Neuronal stem cell (in vitro differentiated cells): ENCODE data around the gene ANP32A.

Experiments
- DNase-seq: peaks from one replicate; pipeline ENCODE4 v3.0.0-alpha.2; 2013; ENCODE audit warnings: low spot score
- H2AFZ ChIP-seq: one replicate; pipeline ENCODE4 v1.6.1; 2013; ENCODE audit warnings: mild to moderate bottlenecking, low read length, inconsistent platforms
- H2AK5ac ChIP-seq: 2 replicates; pipeline ENCODE4 v1.6.1; 2013; ENCODE audit warnings: low read depth, mild to moderate bottlenecking, inconsistent platforms, low read length, moderate library complexity, mixed read lengths
- H2BK120ac ChIP-seq: 2 replicates; pipeline ENCODE4 v1.6.1; 2013; ENCODE audit warnings: low read depth, mild to moderate bottlenecking, inconsistent platforms, low read length, moderate library complexity, mixed read lengths
- H2BK12ac ChIP-seq: one replicate; pipeline ENCODE4 v1.6.1; 2013; ENCODE audit warnings: low read length, inconsistent platforms
- H2BK15ac ChIP-seq: 2 replicates; pipeline ENCODE4 v1.6.1; 2013; ENCODE audit warnings: mild to moderate bottlenecking, low read length, inconsistent platforms, mixed read lengths
- H2BK5ac ChIP-seq: one replicate; pipeline ENCODE4 v1.6.1; 2013; ENCODE audit warnings: inconsistent platforms, mild to moderate bottlenecking, low read length, moderate library complexity
- H3K14ac ChIP-seq: one replicate; pipeline ENCODE4 v1.6.1; 2013; ENCODE audit warnings: low read length, inconsistent platforms
- H3K18ac ChIP-seq: 2 replicates; pipeline ENCODE4 v1.6.1; 2013; ENCODE audit warnings: low read length, inconsistent platforms
- H3K23ac ChIP-seq: 2 replicates; pipeline ENCODE4 v1.6.1; 2013; ENCODE audit warnings: low read depth, mild to moderate bottlenecking, mixed read lengths, low read length, inconsistent platforms; ENCODE audit not compliant: poor library complexity
- H3K27ac ChIP-seq: replicated peaks from 3 replicates; pipeline ENCODE4 v1.5.1; 2013; ENCODE audit warnings: low read length, inconsistent platforms
- H3K27me3 ChIP-seq, 3 experiments: 2 replicates each; pipeline ENCODE4 v1.6.1; 2013; ENCODE audit warnings: low read length in 3 of 3, mild to moderate bottlenecking in 2 of 3, inconsistent platforms in 1 of 3, low read depth in 1 of 3, mixed read lengths in 1 of 3, moderate library complexity in 1 of 3; ENCODE audit not compliant: control insufficient read depth in 3 of 3, insufficient read depth in 3 of 3
- H3K36me3 ChIP-seq, 2 donors: replicated peaks in 1 of 2; 2 replicates each; pipeline ENCODE4 v1.6.1; 2013; ENCODE audit warnings: low read length in 2 of 2; ENCODE audit not compliant: control insufficient read depth in 2 of 2, insufficient read depth in 2 of 2
- H3K4ac ChIP-seq: 2 replicates; pipeline ENCODE4 v1.6.1; 2013; ENCODE audit warnings: inconsistent platforms, mild to moderate bottlenecking, low read length, moderate library complexity
- H3K4me1 ChIP-seq, 2 donors: 1 replicate in 1 of 2; 2 replicates in 1 of 2; pipeline ENCODE4 v1.6.1; 2013; ENCODE audit warnings: low read length in 2 of 2, low read depth in 1 of 2; ENCODE audit not compliant: control insufficient read depth in 2 of 2, insufficient read depth in 1 of 2
- H3K4me2 ChIP-seq: one replicate; pipeline ENCODE4 v1.6.1; 2013; ENCODE audit warnings: mild to moderate bottlenecking, low read length, inconsistent platforms; ENCODE audit not compliant: insufficient read depth, poor library complexity, severe bottlenecking
- H3K4me3 ChIP-seq, 2 donors: 2 replicates each; pipeline ENCODE4 v1.5.1; 2013; ENCODE audit warnings: low read length in 2 of 2, mild to moderate bottlenecking in 2 of 2, inconsistent platforms in 1 of 2, moderate library complexity in 1 of 2
- H3K79me1 ChIP-seq: one replicate; pipeline ENCODE4 v1.6.1; 2013; ENCODE audit warnings: low read depth, mild to moderate bottlenecking, inconsistent platforms, low read length, moderate library complexity
- H3K9ac ChIP-seq: one replicate; pipeline ENCODE4 v1.6.1; 2013; ENCODE audit warnings: mild to moderate bottlenecking, low read depth, low read length, inconsistent platforms; ENCODE audit not compliant: poor library complexity
- H3K9me3 ChIP-seq, 2 donors: replicated peaks in 1 of 2; 2 replicates each; pipeline versions ENCODE3 to v1.6.1; 2013; ENCODE audit warnings: low read length in 2 of 2, mild to moderate bottlenecking in 2 of 2, inconsistent platforms in 1 of 2, low read depth in 1 of 2, mixed read lengths in 1 of 2, moderate library complexity in 1 of 2; ENCODE audit not compliant: control insufficient read depth in 2 of 2, insufficient read depth in 1 of 2
- H4K8ac ChIP-seq: one replicate; pipeline ENCODE4 v1.6.1; 2013; ENCODE audit warnings: low read depth, mild to moderate bottlenecking, inconsistent platforms, low read length, moderate library complexity
- H4K91ac ChIP-seq: one replicate; pipeline ENCODE4 v1.6.1; 2013; ENCODE audit warnings: low read length, low read depth, mild to moderate bottlenecking, inconsistent platforms; ENCODE audit not compliant: poor library complexity
- WGBS, 2 donors: extraction: QIAGEN DNeasy Blood & Tissue Kit; methylation state at CpG; one replicate each; pipeline ENCODE4 v1.1.7; 2013; ENCODE audit warnings: missing lambda C conversion rate in 2 of 2, mixed read lengths in 1 of 2; ENCODE audit not compliant: insufficient read length in 2 of 2, insufficient replicate concordance in 1 of 2; ENCODE audit errors: extremely low coverage in 2 of 2; 5-methylcytosine and 5-hydroxymethylcytosine counted together

Gene ANP32A

DNA sequence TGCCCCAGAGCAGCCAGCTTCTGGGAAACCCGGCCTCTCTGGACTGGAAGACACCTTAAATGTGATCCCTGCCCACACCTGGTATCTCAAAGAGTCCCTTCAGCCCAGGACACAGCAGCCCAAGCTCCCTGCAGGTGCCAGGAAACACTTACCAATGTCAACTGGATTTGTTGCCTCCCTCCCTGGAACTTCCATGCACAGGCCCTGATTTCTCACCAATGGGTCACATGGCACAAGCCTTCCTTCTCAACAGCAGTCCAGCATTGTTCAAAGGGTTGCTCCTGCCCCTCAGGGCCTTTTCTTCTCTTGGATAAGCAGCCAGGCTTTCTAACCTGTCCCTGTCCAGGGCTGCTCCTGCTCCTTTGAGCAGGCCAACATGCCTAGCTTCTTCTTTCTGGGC, 31.6 kb downstream of the ANP32A start:
- Histone ChIP-seq H3K14ac (no peak overlapping the region), H3K23ac (no peak overlapping the region), H4K8ac (no peak overlapping the region), H3K36me3 (peaks cover 27 to 98% of the 10 kb centered on the region in 2 donors), H3K4me2 (no peak overlapping the region), H3K4ac (no peak overlapping the region), H2BK120ac (no peak overlapping the region), H2BK5ac (no peak overlapping the region), H3K27ac (no peak overlapping the region), H2BK15ac (no peak overlapping the region), H3K4me1 (peaks cover 11 to 36% of the 10 kb centered on the region in 2 donors), H3K9ac (no peak overlapping the region), H3K79me1 (peaks cover 15% of the 10 kb centered on the region), H2AFZ (no peak overlapping the region), H3K9me3 (no peaks in the 10 kb centered on the region), H3K27me3 (no peaks in the 10 kb centered on the region), H2AK5ac (no peak overlapping the region), H3K4me3 (no peak overlapping the region), H3K18ac (peak overlapping the region; percentile 20), H4K91ac (no peak overlapping the region), H2BK12ac (no peak overlapping the region)
- no peak for DNase-seq
- WGBS, 2 donors, result no CpG with 5 or more reads among the region's 1 CpG

GRCh38 chr15:68788264-68788624, 32.5 kb downstream of the ANP32A start:
- H3K27me3 ChIP-seq, result no peaks in the 10 kb centered on the region
- DNase-seq, result no peak
- peak overlapping the region; percentile 9 for H3K23ac ChIP-seq
- H4K91ac ChIP-seq, result no peak overlapping the region
- no peak overlapping the region for H2BK12ac ChIP-seq
- no peak overlapping the region for H3K18ac ChIP-seq
- H4K8ac ChIP-seq, result no peak overlapping the region
- H3K4me2 ChIP-seq, result no peak overlapping the region
- H3K79me1 ChIP-seq, result peaks cover 14% of the 10 kb centered on the region
- no peak overlapping the region for H3K27ac ChIP-seq
- H2BK15ac ChIP-seq, result no peak overlapping the region
- H3K14ac ChIP-seq, result peak overlapping the region; percentile 23
- WGBS, 2 donors, result no CpG with 5 or more reads among the region's 8 CpGs
- H3K36me3 ChIP-seq, result peaks cover 33 to 98% of the 10 kb centered on the region in 2 donors
- no peak overlapping the region for H3K4ac ChIP-seq
- H2BK5ac ChIP-seq, result no peak overlapping the region
- no peak overlapping the region for H2AFZ ChIP-seq
- H2BK120ac ChIP-seq, result no peak overlapping the region
- no peak overlapping the region for H2AK5ac ChIP-seq
- peaks cover 11 to 30% of the 10 kb centered on the region in 2 donors for H3K4me1 ChIP-seq
- no peak overlapping the region for H3K9ac ChIP-seq
- no peaks in the 10 kb centered on the region for H3K9me3 ChIP-seq
- no peak overlapping the region for H3K4me3 ChIP-seq

- DNase-seq, result no peak
- H3K4me3 ChIP-seq, result no peak overlapping the region
- H3K23ac ChIP-seq, result peak overlapping the region; percentile 9
- peaks cover 11 to 26% of the 10 kb centered on the region in 2 donors for H3K4me1 ChIP-seq
- H3K18ac ChIP-seq, result no peak overlapping the region
- no peak overlapping the region for H4K91ac ChIP-seq
- H3K27ac ChIP-seq, result no peak overlapping the region
- WGBS, 2 donors, result no CpG with 5 or more reads among the region's 17 CpGs
- no peak overlapping the region for H3K4ac ChIP-seq
- H2BK15ac ChIP-seq, result no peak overlapping the region
- H3K27me3 ChIP-seq, result no peaks in the 10 kb centered on the region
- H2BK12ac ChIP-seq, result no peak overlapping the region
- H3K36me3 ChIP-seq, result peaks cover 38 to 98% of the 10 kb centered on the region in 2 donors
- H3K9ac ChIP-seq, result no peak overlapping the region
- H3K9me3 ChIP-seq, result no peaks in the 10 kb centered on the region
- no peak overlapping the region for H2AFZ ChIP-seq
- peaks cover 18% of the 10 kb centered on the region for H3K79me1 ChIP-seq
- H3K14ac ChIP-seq, result no peak overlapping the region
- no peak overlapping the region for H2BK5ac ChIP-seq
- H2BK120ac ChIP-seq, result no peak overlapping the region
- H4K8ac ChIP-seq, result no peak overlapping the region
- H2AK5ac ChIP-seq, result no peak overlapping the region
- H3K4me2 ChIP-seq, result no peak overlapping the region
Observed at GRCh38 chr15:68787609-68788263, 33.0 kb downstream of the ANP32A start.

- WGBS, 2 donors, result no CpG with 5 or more reads among the region's 5 CpGs
- Histone ChIP-seq H3K4me1 (peaks cover 14 to 25% of the 10 kb centered on the region in 2 donors), H3K36me3 (peaks cover 47 to 99% of the 10 kb centered on the region in 2 donors), H2BK15ac (no peak overlapping the region), H3K14ac (no peak overlapping the region), H2BK12ac (no peak overlapping the region), H3K4me3 (no peak overlapping the region), H3K9ac (no peak overlapping the region), H3K27ac (no peak overlapping the region), H3K79me1 (peaks cover 18% of the 10 kb centered on the region), H2AK5ac (no peak overlapping the region), H3K4ac (no peak overlapping the region), H2BK5ac (no peak overlapping the region), H2AFZ (no peak overlapping the region), H4K8ac (no peak overlapping the region), H3K18ac (no peak overlapping the region), H3K4me2 (no peak overlapping the region), H4K91ac (no peak overlapping the region), H2BK120ac (no peak overlapping the region), H3K23ac (no peak overlapping the region), H3K27me3 (no peaks in the 10 kb centered on the region), H3K9me3 (no peaks in the 10 kb centered on the region)
- no peak for DNase-seq
Observed at GRCh38 chr15:68786753-68787152, 33.9 kb downstream of the ANP32A start.
